Loucy (cell line): ENCODE measurements around the gene RNU7-1.

Source experiments
- H2AFZ ChIP-seq: fragments of 200-600 bp; sonication (generic); 2 replicates; pipeline ENCODE4 v1.6.0; 2016; ENCODE audit warnings: antibody characterized with exemption, mild to moderate bottlenecking, low read length, moderate library complexity
- H3F3A ChIP-seq: fragments of 200-600 bp; 2 replicates; pipeline ENCODE4 v1.6.0; 2016; ENCODE audit warnings: antibody characterized with exemption, low read depth, mild to moderate bottlenecking
- H3K27me3 ChIP-seq: fragments of 200-600 bp; sonication (generic); 2 replicates; pipeline ENCODE4 v1.6.1; 2014; ENCODE audit warnings: low read length, mild to moderate bottlenecking; ENCODE audit not compliant: insufficient read depth, poor library complexity, severe bottlenecking
- H3K36me3 ChIP-seq: fragments of 200-600 bp; sonication (generic); 2 replicates; pipeline ENCODE4 v1.6.1; 2016; ENCODE audit warnings: low read length; ENCODE audit not compliant: insufficient read depth
- H3K4me1 ChIP-seq: fragments of 200-600 bp; sonication (generic); 2 replicates; pipeline ENCODE4 v1.5.1; 2014; ENCODE audit warnings: low read length, mild to moderate bottlenecking; ENCODE audit not compliant: insufficient read depth, poor library complexity, severe bottlenecking
- H3K4me2 ChIP-seq: fragments of 200-600 bp; sonication (generic); 2 replicates; pipeline ENCODE4 v1.6.0; 2014; ENCODE audit warnings: antibody characterized with exemption, low read length, low read depth, mild to moderate bottlenecking; ENCODE audit not compliant: poor library complexity, severe bottlenecking
- H3K4me3 ChIP-seq: fragments of 200-600 bp; sonication (generic); 2 replicates; pipeline ENCODE4 v1.5.1; 2014; ENCODE audit warnings: low read length, mild to moderate bottlenecking, mixed read lengths; ENCODE audit not compliant: poor library complexity, severe bottlenecking
- H3K79me2 ChIP-seq: fragments of 200-600 bp; sonication (generic); 2 replicates; pipeline ENCODE4 v1.6.1; 2014; ENCODE audit warnings: low read length; ENCODE audit not compliant: insufficient read depth
- H3K9ac ChIP-seq: fragments of 200-600 bp; sonication (generic); 2 replicates; pipeline ENCODE4 v1.6.0; 2014; ENCODE audit warnings: mild to moderate bottlenecking, low read depth, low read length, moderate library complexity; ENCODE audit not compliant: poor library complexity, severe bottlenecking
- H3K9me2 ChIP-seq: fragments of 200-600 bp; sonication (generic); replicated peaks from 2 replicates; pipeline ENCODE4 v1.6.1; 2016; ENCODE audit warnings: low read depth, low read length, mixed read lengths
- H3K9me3 ChIP-seq: fragments of 200-600 bp; sonication (generic); 2 replicates; pipeline ENCODE4 v1.6.1; 2014; ENCODE audit warnings: mild to moderate bottlenecking, antibody characterized with exemption, low read length, low read depth; ENCODE audit not compliant: insufficient read depth
- H4K20me1 ChIP-seq: fragments of 200-600 bp; sonication (generic); 2 replicates; pipeline ENCODE4 v1.6.0; 2014; ENCODE audit warnings: antibody characterized with exemption, low read length, mild to moderate bottlenecking; ENCODE audit not compliant: insufficient read depth, poor library complexity, severe bottlenecking
- EZH2phosphoT487 ChIP-seq: fragments of 200-600 bp; IDR thresholded peaks from 2 replicates; pipeline ENCODE4 v1.6.1; 2018; ENCODE audit warnings: antibody characterized with exemption, mild to moderate bottlenecking, moderate library complexity, borderline replicate concordance
- TF ChIP-seq, protein P1 (sequence below): fragments of 200-600 bp; sonication (generic); conservative IDR thresholded peaks from 2 replicates; pipeline ENCODE4 v1.5.1; 2014; ENCODE audit warnings: mild to moderate bottlenecking, antibody characterized with exemption, low read length

RNU7-1 gene

GRCh38 chr12:6909421-6910145 is 34.0 kb upstream of the RNU7-1 start:
- H3K79me2 ChIP-seq = peaks cover 7% of the 10 kb centered on the region; the same call in 1 of the 2 replicates
- no peak for TF ChIP-seq EZH2phosphoT487
- TF ChIP-seq, protein P1, sequence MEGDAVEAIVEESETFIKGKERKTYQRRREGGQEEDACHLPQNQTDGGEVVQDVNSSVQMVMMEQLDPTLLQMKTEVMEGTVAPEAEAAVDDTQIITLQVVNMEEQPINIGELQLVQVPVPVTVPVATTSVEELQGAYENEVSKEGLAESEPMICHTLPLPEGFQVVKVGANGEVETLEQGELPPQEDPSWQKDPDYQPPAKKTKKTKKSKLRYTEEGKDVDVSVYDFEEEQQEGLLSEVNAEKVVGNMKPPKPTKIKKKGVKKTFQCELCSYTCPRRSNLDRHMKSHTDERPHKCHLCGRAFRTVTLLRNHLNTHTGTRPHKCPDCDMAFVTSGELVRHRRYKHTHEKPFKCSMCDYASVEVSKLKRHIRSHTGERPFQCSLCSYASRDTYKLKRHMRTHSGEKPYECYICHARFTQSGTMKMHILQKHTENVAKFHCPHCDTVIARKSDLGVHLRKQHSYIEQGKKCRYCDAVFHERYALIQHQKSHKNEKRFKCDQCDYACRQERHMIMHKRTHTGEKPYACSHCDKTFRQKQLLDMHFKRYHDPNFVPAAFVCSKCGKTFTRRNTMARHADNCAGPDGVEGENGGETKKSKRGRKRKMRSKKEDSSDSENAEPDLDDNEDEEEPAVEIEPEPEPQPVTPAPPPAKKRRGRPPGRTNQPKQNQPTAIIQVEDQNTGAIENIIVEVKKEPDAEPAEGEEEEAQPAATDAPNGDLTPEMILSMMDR = no peak
- no peaks in the 10 kb centered on the region for H3K36me3 ChIP-seq
- H2AFZ ChIP-seq = no peak overlapping the region
- peaks cover 16% of the 10 kb centered on the region for H3K4me1 ChIP-seq
- H3K4me3 ChIP-seq = no peak overlapping the region
- no peak overlapping the region for H3K4me2 ChIP-seq
- H3K9me2 ChIP-seq = no peaks in the 10 kb centered on the region
- H3F3A ChIP-seq = 0 out of 2 replicates have a peak, but pooled peaks cover 4% of the 10 kb centered on the region
- no peaks in the 10 kb centered on the region for H3K9me3 ChIP-seq
- H4K20me1 ChIP-seq = no peaks in the 10 kb centered on the region
- H3K27me3 ChIP-seq = no peaks in the 10 kb centered on the region
- no peak overlapping the region for H3K9ac ChIP-seq

GRCh38 chr12:6912164-6912935 is 31.3 kb upstream of the RNU7-1 start:
- Histone ChIP-seq H3K9me2 (no peaks in the 10 kb centered on the region), H3K4me1 (peaks cover 31% of the 10 kb centered on the region), H3K9me3 (no peaks in the 10 kb centered on the region), H3K4me2 (no peak overlapping the region), H2AFZ (no peak overlapping the region), H3K79me2 (peaks cover 33% of the 10 kb centered on the region), H3F3A (0 out of 2 replicates have a peak, but pooled peaks cover 4% of the 10 kb centered on the region), H3K4me3 (no peak overlapping the region), H3K36me3 (peaks cover 6% of the 10 kb centered on the region; the same call in 1 of the 2 replicates), H4K20me1 (peaks cover 24% of the 10 kb centered on the region), H3K9ac (no peak overlapping the region), H3K27me3 (no peaks in the 10 kb centered on the region)
- TF ChIP-seq, protein P1 = no peak

DNA sequence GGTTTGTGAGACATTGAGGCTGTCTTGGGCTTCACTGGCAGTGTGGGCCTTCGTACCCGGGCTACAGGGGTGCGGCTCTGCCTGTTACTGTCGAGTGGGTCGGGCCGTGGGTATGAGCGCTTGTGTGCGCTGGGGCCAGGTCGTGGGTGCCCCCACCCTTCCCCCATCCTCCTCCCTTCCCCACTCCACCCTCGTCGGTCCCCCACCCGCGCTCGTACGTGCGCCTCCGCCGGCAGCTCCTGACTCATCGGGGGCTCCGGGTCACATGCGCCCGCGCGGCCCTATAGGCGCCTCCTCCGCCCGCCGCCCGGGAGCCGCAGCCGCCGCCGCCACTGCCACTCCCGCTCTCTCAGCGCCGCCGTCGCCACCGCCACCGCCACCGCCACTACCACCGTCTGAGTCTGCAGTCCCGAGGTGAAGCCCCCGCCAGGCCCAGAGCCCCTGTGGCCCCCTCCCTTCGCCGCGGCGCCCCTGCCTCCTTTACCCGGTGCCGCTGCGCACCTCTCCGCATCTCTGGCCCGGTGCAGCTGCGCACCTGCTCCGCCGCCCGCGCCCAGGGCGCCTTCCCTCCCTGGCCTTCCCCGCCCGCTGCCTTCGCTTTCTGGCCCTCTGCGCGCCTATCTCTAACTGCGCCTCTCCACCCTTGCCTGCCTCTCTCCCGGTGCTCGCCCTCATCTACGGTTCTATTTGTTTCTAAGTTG is 29.2 kb upstream of the RNU7-1 start, which contains the start of gene ENO2:
ENO2 (plus strand) TSS at position 335 of the 701 bp plus-strand sequence. CDS start 1,253 bp downstream, outside the sequence.
- Histone ChIP-seq H3F3A (0 out of 2 replicates have a peak, but pooled peaks cover 4% of the 10 kb centered on the region), H3K9ac (peak within 1 kb of the TSS; percentile 80), H2AFZ (peak within 1 kb of the TSS; percentile 83), H3K4me2 (peak within 1 kb of the TSS; percentile 96), H4K20me1 (peaks cover 24% of the 10 kb centered on the region), H3K79me2 (peaks cover 39% of the 10 kb centered on the region), H3K4me3 (peak within 1 kb of the TSS; percentile 86), H3K27me3 (no peaks in the 10 kb centered on the region), H3K9me3 (no peaks in the 10 kb centered on the region), H3K4me1 (peaks cover 32% of the 10 kb centered on the region), H3K9me2 (no peaks in the 10 kb centered on the region), H3K36me3 (peaks cover 14% of the 10 kb centered on the region; the same call in 1 of the 2 replicates)
- TF ChIP-seq, protein P1 = no peak
- TF ChIP-seq EZH2phosphoT487 = no peak
